Breast epithelium (tissue), 4 donors: Measurements from ENCODE around the gene ZC3H12A. TPM values are rescaled to one million over a fixed set of nuclear protein-coding genes. Genes with fewer than 3 reads are reported as not detected.

Experiments
- DNase-seq, 2 donors: peaks; one replicate each; pipeline ENCODE4 v3.0.0-alpha.2; 2019; ENCODE audit warnings: low spot score in 2 of 2
- H3K27ac ChIP-seq, 2 donors: fragments of 200-600 bp; sonication (generic) in 1 of 2; one replicate each; pipeline ENCODE4 v1.5.1; 2016 to 2019; ENCODE audit warnings: mild to moderate bottlenecking in 1 of 2
- H3K27me3 ChIP-seq, 2 donors: fragments of 200-600 bp; sonication (generic) in 1 of 2; one replicate each; pipeline versions ENCODE4 v1.5.1 to v1.6.0; 2017 to 2019; ENCODE audit warnings: control low read depth in 1 of 2, mild to moderate bottlenecking in 1 of 2
- H3K36me3 ChIP-seq: fragments of 200-600 bp; one replicate; pipeline ENCODE4 v1.5.1; 2019
- H3K4me1 ChIP-seq, 2 donors: fragments of 200-600 bp; sonication (generic); one replicate each; pipeline ENCODE4 v1.5.1; 2016 to 2019; ENCODE audit warnings: control low read depth in 1 of 2
- H3K4me3 ChIP-seq, 3 donors: fragments of 200-600 bp; sonication (generic); 1 replicate in 2 of 3; 2 replicates in 1 of 3; pipeline ENCODE4 v1.5.1; 2016 to 2019; ENCODE audit warnings: mild to moderate bottlenecking in 3 of 3, moderate library complexity in 2 of 3
- H3K9me3 ChIP-seq, 2 donors: fragments of 200-600 bp; sonication (generic) in 1 of 2; one replicate each; pipeline ENCODE4 v1.5.1; 2016 to 2019; ENCODE audit warnings: control low read depth in 1 of 2
- POLR2A ChIP-seq: fragments of 450-650 bp; IDR thresholded peaks from one replicate; pipeline ENCODE4 v1.6.1; 2016; ENCODE audit warnings: antibody characterized with exemption, mild to moderate bottlenecking, moderate library complexity
- POLR2AphosphoS5 ChIP-seq, 3 donors: sonication (generic); formaldehyde crosslinking; IDR thresholded peaks; one replicate each; pipeline ENCODE4 v1.6.1; 2017; ENCODE audit warnings: antibody characterized with exemption in 3 of 3
- intact Hi-C: fragments of 100-400 bp; cut with DNase I; formaldehyde crosslinking; loops from one replicate; pipeline ENCODE4 v1.15.1; 2023; ENCODE audit warnings: low total_unique reads
- total RNA-seq, 3 donors: library from RNA; depleted of rRNA; stranded (reverse); fragments of >200 nt; gene quantifications; one replicate each; pipeline ENCODE4 v1.1.0, GENCODE V29; 2016
- TF ChIP-seq, protein P1 (sequence below), 3 donors: fragments of 450-650 bp; IDR thresholded peaks; one replicate each; pipeline ENCODE4 v1.5.1; 2016 to 2017; ENCODE audit warnings: antibody characterized with exemption in 3 of 3, mild to moderate bottlenecking in 3 of 3, moderate library complexity in 3 of 3

Gene ZC3H12A
- total RNA-seq, 3 donors from 2014 or later = 5.8 to 82.8 (median 76.7) TPM

DNA sequence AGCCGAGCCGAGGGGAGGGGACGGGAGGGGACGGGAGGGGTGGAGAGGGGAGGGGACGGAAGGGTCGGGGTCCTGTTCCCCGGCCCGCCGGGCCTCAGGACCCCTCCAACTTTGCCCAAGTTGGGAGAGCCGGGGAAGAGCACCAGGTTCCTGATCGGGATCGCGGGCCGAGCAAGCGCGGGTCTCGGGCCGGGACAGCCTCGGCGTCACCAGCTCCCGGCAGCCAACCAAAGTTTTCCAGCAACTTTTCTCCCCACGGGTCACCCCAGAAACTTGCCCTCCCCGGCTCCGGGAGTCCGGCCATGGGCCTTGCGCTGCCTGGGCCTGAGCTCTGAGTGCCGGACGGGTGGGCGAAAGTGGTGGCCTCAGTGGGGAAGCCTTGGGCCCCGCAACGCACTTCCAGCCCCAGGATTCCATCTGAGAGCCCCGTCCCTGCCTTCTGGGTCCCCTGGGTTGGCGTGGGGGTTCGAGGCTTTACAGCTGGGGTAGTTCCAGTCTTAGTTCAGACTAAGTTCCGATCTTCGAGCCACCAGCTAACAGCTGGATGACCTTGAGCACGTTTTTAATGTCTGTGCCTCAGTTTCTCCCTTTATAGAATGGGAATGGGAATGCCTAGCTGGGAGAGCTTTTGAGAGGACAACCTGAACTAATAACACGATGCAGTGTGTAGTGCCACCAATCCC lies 458 bp downstream of the ZC3H12A start:
- Histone ChIP-seq H3K9me3 (no peaks in the 10 kb centered on the region), H3K27ac (peak overlapping the region; percentile 95 to 99), H3K27me3 (no peaks in the 10 kb centered on the region), H3K36me3 (no peaks in the 10 kb centered on the region), H3K4me3 (peak overlapping the region; percentile 85 to 93 (median 87)), H3K4me1 (peaks cover 15 to 52% of the 10 kb centered on the region in 2 donors)
- TF ChIP-seq, protein P1, sequence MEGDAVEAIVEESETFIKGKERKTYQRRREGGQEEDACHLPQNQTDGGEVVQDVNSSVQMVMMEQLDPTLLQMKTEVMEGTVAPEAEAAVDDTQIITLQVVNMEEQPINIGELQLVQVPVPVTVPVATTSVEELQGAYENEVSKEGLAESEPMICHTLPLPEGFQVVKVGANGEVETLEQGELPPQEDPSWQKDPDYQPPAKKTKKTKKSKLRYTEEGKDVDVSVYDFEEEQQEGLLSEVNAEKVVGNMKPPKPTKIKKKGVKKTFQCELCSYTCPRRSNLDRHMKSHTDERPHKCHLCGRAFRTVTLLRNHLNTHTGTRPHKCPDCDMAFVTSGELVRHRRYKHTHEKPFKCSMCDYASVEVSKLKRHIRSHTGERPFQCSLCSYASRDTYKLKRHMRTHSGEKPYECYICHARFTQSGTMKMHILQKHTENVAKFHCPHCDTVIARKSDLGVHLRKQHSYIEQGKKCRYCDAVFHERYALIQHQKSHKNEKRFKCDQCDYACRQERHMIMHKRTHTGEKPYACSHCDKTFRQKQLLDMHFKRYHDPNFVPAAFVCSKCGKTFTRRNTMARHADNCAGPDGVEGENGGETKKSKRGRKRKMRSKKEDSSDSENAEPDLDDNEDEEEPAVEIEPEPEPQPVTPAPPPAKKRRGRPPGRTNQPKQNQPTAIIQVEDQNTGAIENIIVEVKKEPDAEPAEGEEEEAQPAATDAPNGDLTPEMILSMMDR (IDR thresholded peaks at IDR 0.05) = no peak
- no peak for TF ChIP-seq POLR2A
- TF ChIP-seq POLR2AphosphoS5 (IDR thresholded peaks at IDR 0.05) = peak in 1 of 3 donors; percentile 5
- peak; percentile 35 to 61 for DNase-seq
- intact Hi-C loops = no loop called here

DNA sequence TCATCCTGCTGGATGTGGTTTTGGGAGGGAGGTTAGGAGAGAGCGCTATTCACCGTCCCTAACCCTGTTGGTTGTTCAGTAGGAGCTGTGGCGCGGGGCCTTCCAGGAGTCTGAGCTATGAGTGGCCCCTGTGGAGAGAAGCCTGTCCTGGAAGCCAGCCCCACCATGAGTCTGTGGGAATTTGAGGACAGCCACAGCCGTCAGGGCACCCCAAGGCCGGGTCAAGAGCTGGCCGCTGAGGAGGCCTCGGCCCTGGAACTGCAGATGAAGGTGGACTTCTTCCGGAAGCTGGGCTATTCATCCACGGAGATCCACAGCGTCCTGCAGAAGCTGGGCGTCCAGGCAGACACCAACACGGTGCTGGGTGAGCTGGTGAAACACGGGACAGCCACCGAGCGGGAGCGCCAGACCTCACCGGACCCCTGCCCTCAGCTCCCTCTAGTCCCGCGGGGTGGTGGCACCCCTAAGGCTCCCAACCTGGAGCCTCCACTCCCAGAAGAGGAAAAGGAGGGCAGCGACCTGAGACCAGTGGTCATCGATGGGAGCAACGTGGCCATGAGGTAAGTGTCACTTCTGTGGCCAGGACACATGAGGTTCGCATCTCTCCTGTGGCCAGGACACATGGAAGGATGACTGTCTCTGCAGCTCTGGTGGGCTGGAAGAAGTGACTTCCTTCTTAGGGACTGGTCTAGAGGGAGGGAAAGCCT lies 1.2 kb downstream of the ZC3H12A start:
- H3K4me3 ChIP-seq = peak overlapping the region; percentile 85 to 93 (median 87)
- TF ChIP-seq POLR2AphosphoS5 (IDR thresholded peaks at IDR 0.05) = no peak
- TF ChIP-seq, protein P1 (IDR thresholded peaks at IDR 0.05) = no peak
- H3K9me3 ChIP-seq = no peaks in the 10 kb centered on the region
- H3K27me3 ChIP-seq = no peaks in the 10 kb centered on the region
- H3K4me1 ChIP-seq = peaks cover 19 to 58% of the 10 kb centered on the region in 2 donors
- intact Hi-C loops = no loop called here
- H3K27ac ChIP-seq = peak overlapping the region; percentile 95 to 99
- H3K36me3 ChIP-seq = no peaks in the 10 kb centered on the region
- DNase-seq = peak in 1 of 2 donors; percentile 46

DNA sequence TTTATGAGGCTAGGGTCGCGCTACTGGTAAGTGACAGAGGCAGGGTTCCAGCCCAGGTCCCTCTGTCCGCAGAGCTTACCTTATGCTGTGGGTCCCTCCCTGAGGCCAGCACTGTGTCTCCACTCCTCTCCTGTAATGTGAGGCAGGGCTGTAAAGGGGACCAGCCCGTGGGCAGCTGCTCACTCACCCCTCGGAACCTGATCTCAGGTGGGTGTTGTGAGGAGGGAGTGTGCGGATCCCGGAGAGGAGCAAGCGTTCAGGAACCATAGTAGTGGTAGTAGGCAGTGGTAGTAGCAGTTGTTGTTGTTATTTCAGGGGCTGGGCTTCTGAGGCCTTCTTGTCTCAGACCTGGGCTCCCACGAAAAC lies 1.7 kb downstream of the ZC3H12A start:
- no peak for TF ChIP-seq POLR2A
- TF ChIP-seq, protein P1 (IDR thresholded peaks at IDR 0.05) = no peak
- no peak for TF ChIP-seq POLR2AphosphoS5 (IDR thresholded peaks at IDR 0.05)
- peak overlapping the region; percentile 85 to 93 (median 87) for H3K4me3 ChIP-seq
- peaks cover 19 to 58% of the 10 kb centered on the region in 2 donors for H3K4me1 ChIP-seq
- intact Hi-C loops = no loop called here
- no peaks in the 10 kb centered on the region for H3K36me3 ChIP-seq
- no peaks in the 10 kb centered on the region for H3K9me3 ChIP-seq
- peak overlapping the region; percentile 95 to 99 for H3K27ac ChIP-seq
- no peaks in the 10 kb centered on the region for H3K27me3 ChIP-seq
- peak in 1 of 2 donors; percentile 42 for DNase-seq

DNA sequence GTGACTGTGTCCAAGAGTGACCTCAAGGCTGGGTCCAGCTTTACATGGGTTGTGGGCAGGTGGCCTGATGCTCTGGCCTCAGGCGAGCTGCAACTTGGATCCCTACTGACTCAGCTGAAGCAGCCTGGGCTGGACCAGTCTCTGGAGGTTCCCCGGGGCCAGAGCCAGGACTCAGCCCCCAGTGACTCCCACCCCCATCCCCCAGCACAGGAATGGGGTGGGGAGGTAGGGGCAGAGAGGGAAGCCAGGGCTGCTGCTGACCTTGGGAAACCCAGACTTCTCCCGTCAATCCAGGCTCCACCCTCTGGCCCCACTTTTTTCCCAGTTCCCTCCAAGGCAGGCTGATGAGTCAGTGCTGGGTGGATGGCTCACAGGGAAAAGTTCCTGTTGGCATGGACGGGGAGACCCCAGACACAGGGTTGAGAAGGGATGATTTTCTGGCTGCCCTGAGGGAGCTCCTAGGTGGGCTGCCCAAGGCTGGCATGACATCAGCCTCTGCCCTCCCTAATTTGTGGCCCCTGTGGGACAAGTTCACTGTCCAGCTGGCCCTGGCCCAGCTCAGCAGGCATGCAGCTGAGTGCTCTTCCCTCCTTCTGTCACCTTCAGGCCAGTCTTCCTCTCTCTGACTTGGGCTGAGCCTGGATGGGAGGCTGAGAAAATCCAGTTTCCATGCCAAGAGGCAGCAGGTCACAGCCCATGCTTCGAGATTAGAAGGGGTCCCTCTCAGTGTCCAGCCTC lies 2.2 kb downstream of the ZC3H12A start:
- TF ChIP-seq POLR2A (no peak), POLR2AphosphoS5 (IDR thresholded peaks at IDR 0.05) (no peak)
- TF ChIP-seq, protein P1 (IDR thresholded peaks at IDR 0.05) = no peak
- Histone ChIP-seq H3K27me3 (no peaks in the 10 kb centered on the region), H3K36me3 (no peaks in the 10 kb centered on the region), H3K9me3 (no peaks in the 10 kb centered on the region), H3K27ac (peak overlapping the region; percentile 95 to 99), H3K4me1 (peaks cover 19 to 54% of the 10 kb centered on the region in 2 donors), H3K4me3 (peak overlapping the region; percentile 85 to 93 (median 87))
- intact Hi-C loops = no loop called here
- peak; percentile 73 to 76 for DNase-seq
